ENCODE results near the gene ITGB1BP1. TPM values are rescaled to one million over a fixed set of nuclear protein-coding genes. Genes with fewer than 3 reads are reported as not detected.

Gene ITGB1BP1
- total RNA-seq, 1 donor from 2014 or later: 41.8 TPM

- H3K27ac Mint-ChIP-seq: no peak overlapping the region
- no peak for DNase-seq (ENCODE audit: low spot score, unreplicated experiment)
- no peaks in the 10 kb centered on the region for H3K27me3 Mint-ChIP-seq
- H3K4me3 Mint-ChIP-seq (ENCODE audit: low read depth): no peak overlapping the region
- H3K9me3 Mint-ChIP-seq (ENCODE audit: low read depth): no peaks in the 10 kb centered on the region
- no peak for TF ChIP-seq CTCF (IDR thresholded peaks at IDR 0.05; ENCODE audit: unreplicated experiment)
- peaks cover 24% of the 10 kb centered on the region for H3K36me3 Mint-ChIP-seq (ENCODE audit: insufficient read depth)
- H3K4me1 Mint-ChIP-seq (ENCODE audit: low read depth): peaks cover 3% of the 10 kb centered on the region
Measured at GRCh38 chr2:9392898-9393765, 30.2 kb downstream of the ITGB1BP1 start.

- no peak for DNase-seq (ENCODE audit: low spot score, unreplicated experiment)
- Mint-ChIP-seq H3K9me3 (ENCODE audit: low read depth) (no peaks in the 10 kb centered on the region), H3K4me3 (ENCODE audit: low read depth) (no peak overlapping the region), H3K36me3 (ENCODE audit: insufficient read depth) (peaks cover 24% of the 10 kb centered on the region), H3K4me1 (ENCODE audit: low read depth) (peaks cover 3% of the 10 kb centered on the region), H3K27ac (no peak overlapping the region), H3K27me3 (no peaks in the 10 kb centered on the region)
- TF ChIP-seq CTCF (IDR thresholded peaks at IDR 0.05; ENCODE audit: unreplicated experiment): no peak
Measured at GRCh38 chr2:9391961-9392720, 31.2 kb downstream of the ITGB1BP1 start.

GRCh38 chr2:9390991-9391390 is 32.3 kb downstream of the ITGB1BP1 start:
- Mint-ChIP-seq H3K36me3 (ENCODE audit: insufficient read depth) (peaks cover 26% of the 10 kb centered on the region), H3K4me3 (ENCODE audit: low read depth) (no peak overlapping the region), H3K4me1 (ENCODE audit: low read depth) (peaks cover 3% of the 10 kb centered on the region), H3K27me3 (no peaks in the 10 kb centered on the region), H3K27ac (peak overlapping the region; percentile 63), H3K9me3 (ENCODE audit: low read depth) (no peaks in the 10 kb centered on the region)
- no peak for DNase-seq (ENCODE audit: low spot score, unreplicated experiment)
- TF ChIP-seq CTCF (IDR thresholded peaks at IDR 0.05; ENCODE audit: unreplicated experiment): no peak

GRCh38 chr2:9390151-9390850 is 33.0 kb downstream of the ITGB1BP1 start:
- no peaks in the 10 kb centered on the region for H3K27me3 Mint-ChIP-seq
- no peak overlapping the region for H3K27ac Mint-ChIP-seq
- DNase-seq (ENCODE audit: low spot score, unreplicated experiment): no peak
- no peak for TF ChIP-seq CTCF (IDR thresholded peaks at IDR 0.05; ENCODE audit: unreplicated experiment)
- peaks cover 3% of the 10 kb centered on the region for H3K4me1 Mint-ChIP-seq (ENCODE audit: low read depth)
- peaks cover 26% of the 10 kb centered on the region for H3K36me3 Mint-ChIP-seq (ENCODE audit: insufficient read depth)
- H3K9me3 Mint-ChIP-seq (ENCODE audit: low read depth): no peaks in the 10 kb centered on the region
- no peak overlapping the region for H3K4me3 Mint-ChIP-seq (ENCODE audit: low read depth)

Data from progenitor cell of endocrine pancreas (in vitro differentiated cells).